B cell (primary cell): ENCODE measurements around the gene CHTF18. TPM values are rescaled to one million over a fixed set of nuclear protein-coding genes. Genes with fewer than 3 reads are reported as not detected.

ENCODE experiments used
- ATAC-seq: fragments of 200-7000 bp; cut with Tn5 transposase; one replicate; pipeline ENCODE4 v1.10.0; 2021; ENCODE audit warnings: low read depth, mild to moderate bottlenecking, moderate number of reproducible peaks, moderate library complexity
- CTCF ChIA-PET: fragments of 350-600 bp; sonication (Branson Sonifier 250); formaldehyde crosslinking; loops from one replicate; lab custom pipeline; 2021; ENCODE audit warnings: antibody characterized with exemption, inconsistent platforms; lab: Charles Lee
- POLR2A ChIA-PET: fragments of 350-600 bp; sonication (Branson Sonifier 250); formaldehyde crosslinking; loops from one replicate; lab custom pipeline; 2021; ENCODE audit warnings: antibody characterized with exemption; lab: Charles Lee
- DNase-seq: peaks from one replicate; pipeline ENCODE4 v3.0.0; 2013
- H2AFZ ChIP-seq: 2 replicates; pipeline ENCODE4 v1.6.1; 2012; ENCODE audit warnings: mild to moderate bottlenecking, low read depth, low read length; ENCODE audit not compliant: insufficient read depth, poor library complexity, severe bottlenecking
- H3K27ac ChIP-seq, 2 donors: 1 replicate in 1 of 2; 2 replicates in 1 of 2; pipeline ENCODE4 v1.5.1; 2012 to 2013; ENCODE audit warnings: low read length in 2 of 2, mild to moderate bottlenecking in 2 of 2, moderate library complexity in 1 of 2
- H3K27me3 ChIP-seq, 4 experiments: fragments of 200-600 bp in 1 of 4; sonication (generic) in 1 of 4; replicated peaks in 1 of 4; 1 replicate in 2 of 4; 2 replicates in 2 of 4; pipeline versions ENCODE4 v1.6.1 to v1.7.0; 2013 to 2016; ENCODE audit warnings: low read length in 3 of 4, mild to moderate bottlenecking in 2 of 4, mixed read lengths in 1 of 4, moderate library complexity in 1 of 4; ENCODE audit not compliant: insufficient read depth in 4 of 4, control insufficient read depth in 3 of 4; ENCODE audit errors: control extremely low read depth in 1 of 4
- H3K36me3 ChIP-seq, 2 experiments: replicated peaks in 1 of 2; 1 replicate in 1 of 2; 2 replicates in 1 of 2; pipeline versions ENCODE4 v1.6.1 to v1.7.1; 2013; ENCODE audit warnings: low read length in 1 of 2; ENCODE audit not compliant: insufficient read depth in 2 of 2, control insufficient read depth in 1 of 2; ENCODE audit errors: control extremely low read depth in 1 of 2, extremely low read depth in 1 of 2
- H3K4me1 ChIP-seq, 2 donors: fragments of 200-600 bp in 1 of 2; sonication (generic) in 1 of 2; 1 replicate in 1 of 2; 2 replicates in 1 of 2; pipeline versions ENCODE4 v1.5.1 to v1.6.1; 2013 to 2017; ENCODE audit warnings: low read length in 2 of 2; ENCODE audit not compliant: control insufficient read depth in 2 of 2, insufficient read depth in 2 of 2
- H3K4me2 ChIP-seq: replicated peaks from 2 replicates; pipeline ENCODE3; 2012; ENCODE audit warnings: mild to moderate bottlenecking, low read depth, low read length; ENCODE audit not compliant: poor library complexity, severe bottlenecking
- H3K4me3 ChIP-seq, 5 experiments: fragments of 200-600 bp in 1 of 5; sonication (generic) in 1 of 5; 1 replicate in 3 of 5; 2 replicates in 2 of 5; pipeline versions ENCODE4 v1.5.1 to v1.7.0; 2011 to 2016; ENCODE audit warnings: low read length in 4 of 5, mild to moderate bottlenecking in 4 of 5, low read depth in 2 of 5, control low read depth in 1 of 5, moderate library complexity in 1 of 5; ENCODE audit not compliant: insufficient read depth in 1 of 5; ENCODE audit errors: control extremely low read depth in 1 of 5, extremely low read depth in 1 of 5
- H3K79me2 ChIP-seq: fragments of 200-600 bp; sonication (generic); one replicate; pipeline ENCODE4 v1.6.0; 2016; ENCODE audit warnings: low read length; ENCODE audit not compliant: control insufficient read depth, insufficient read depth
- H3K9ac ChIP-seq: fragments of 200-600 bp; sonication (generic); 2 replicates; pipeline ENCODE4 v1.6.1; 2017; ENCODE audit warnings: mild to moderate bottlenecking, low read length, moderate library complexity
- H3K9me3 ChIP-seq, 3 donors: one replicate each; pipeline versions ENCODE4 v1.6.1 to v1.7.1; 2013; ENCODE audit warnings: low read length in 2 of 3; ENCODE audit not compliant: control insufficient read depth in 2 of 3, insufficient read depth in 1 of 3; ENCODE audit errors: control extremely low read depth in 1 of 3
- H4K20me1 ChIP-seq: 2 replicates; pipeline ENCODE4 v1.6.0; 2012; ENCODE audit warnings: mild to moderate bottlenecking, low read length; ENCODE audit not compliant: insufficient read depth, control insufficient read depth, poor library complexity, severe bottlenecking
- H3K27ac Mint-ChIP-seq: one replicate; pipeline ENCODE4 v1.8.0; 2021; ENCODE audit warnings: mixed read lengths
- H3K27me3 Mint-ChIP-seq: one replicate; pipeline ENCODE4 v1.8.0; 2021; ENCODE audit warnings: mixed read lengths
- H3K4me1 Mint-ChIP-seq: one replicate; pipeline ENCODE4 v1.8.0; 2021; ENCODE audit warnings: mixed read lengths
- H3K4me3 Mint-ChIP-seq: one replicate; pipeline ENCODE4 v1.8.0; 2021; ENCODE audit warnings: mixed read lengths
- H3K9me3 Mint-ChIP-seq: one replicate; pipeline ENCODE4 v1.8.0; 2022; ENCODE audit warnings: mixed read lengths; ENCODE audit not compliant: insufficient read depth
- CTCF ChIP-seq: fragments of 200-600 bp; IDR thresholded peaks from one replicate; pipeline ENCODE4 v1.8.0; 2022; ENCODE audit warnings: antibody characterized with exemption, mild to moderate bottlenecking
- EZH2 ChIP-seq: IDR thresholded peaks from 2 replicates; pipeline ENCODE4 v1.6.1; 2012; ENCODE audit warnings: borderline replicate concordance, low read depth, mild to moderate bottlenecking, moderate library complexity, low read length; ENCODE audit not compliant: insufficient read depth, poor library complexity, severe bottlenecking
- WGBS: methylation state at CpG from one replicate; pipeline ENCODE4 v1.1.5; 2013; ENCODE audit warnings: missing lambda C conversion rate; ENCODE audit not compliant: insufficient coverage; 5-methylcytosine and 5-hydroxymethylcytosine counted together
- intact Hi-C: fragments of 100-400 bp; cut with micrococcal nuclease; formaldehyde crosslinking; loops from one replicate; pipeline ENCODE4 v1.10.0; 2022
- polyA plus RNA-seq: library from polyadenylated mRNA; depleted of rRNA; stranded (reverse); fragments of >200 nt; gene quantifications from 2 replicates; pipeline ENCODE4 v1.2.3, GENCODE V29; 2012
- total RNA-seq, 2 donors: library from RNA; stranded (reverse); fragments of 120-200 nt in 1 of 2; gene quantifications; 1 replicate in 1 of 2; 2 replicates in 1 of 2; pipeline versions ENCODE4 v1.2.3 to v1.2.4, GENCODE V29; 2013 to 2022

The CHTF18 gene
- total and polyA plus RNA-seq, 2 donors (not counting 1 experiment from before 2014, with no cell fraction given), result 72.3 to 76.1 TPM

GRCh38 chr16:824194-824593, 35.8 kb downstream of the CHTF18 start:
- Histone ChIP-seq H3K79me2 (no peaks in the 10 kb centered on the region), H4K20me1 (no peaks in the 10 kb centered on the region), H3K27ac (no peak overlapping the region), H3K9ac (no peak overlapping the region), H3K27me3 (peaks cover 0 to 10% (median 1%) of the 10 kb centered on the region in 4 experiments), H2AFZ (no peak overlapping the region), H3K4me3 (no peak overlapping the region), H3K4me2 (no peak overlapping the region), H3K36me3 (no peaks in the 10 kb centered on the region), H3K9me3 (peaks cover 0 to 11% (median 0%) of the 10 kb centered on the region in 3 donors), H3K4me1 (peaks cover 0 to 8% of the 10 kb centered on the region in 2 donors)
- ChIA-PET POLR2A (no interaction called here), CTCF (no interaction called here)
- no peak overlapping the region for H3K27ac Mint-ChIP-seq
- intact Hi-C loops, result no loop called here
- TF ChIP-seq EZH2 (no peak), CTCF (no peak)
- 94% methylated on average over 22 of the region's 22 CpGs for WGBS
- H3K27me3 Mint-ChIP-seq, result peaks cover 23% of the 10 kb centered on the region
- DNase-seq (no peak), ATAC-seq (no peak)
- H3K4me3 Mint-ChIP-seq, result no peak overlapping the region
- peaks cover 12% of the 10 kb centered on the region for H3K4me1 Mint-ChIP-seq
- H3K9me3 Mint-ChIP-seq, result no peaks in the 10 kb centered on the region

- Histone ChIP-seq H4K20me1 (no peaks in the 10 kb centered on the region), H3K79me2 (no peaks in the 10 kb centered on the region), H3K36me3 (no peaks in the 10 kb centered on the region), H3K4me2 (no peak overlapping the region), H3K27me3 (peaks cover 0 to 7% (median under 1%) of the 10 kb centered on the region in 4 experiments), H3K9ac (no peak overlapping the region), H3K9me3 (peaks cover 0 to 7% (median 0%) of the 10 kb centered on the region in 3 donors), H3K27ac (no peak overlapping the region), H2AFZ (no peak overlapping the region), H3K4me3 (no peak overlapping the region), H3K4me1 (peaks cover 0 to 4% of the 10 kb centered on the region in 2 donors)
- Mint-ChIP-seq H3K9me3 (no peaks in the 10 kb centered on the region), H3K4me3 (no peak overlapping the region), H3K27me3 (peaks cover 24% of the 10 kb centered on the region), H3K27ac (no peak overlapping the region), H3K4me1 (peaks cover 9% of the 10 kb centered on the region)
- ChIA-PET CTCF (no interaction called here), POLR2A (no interaction called here)
- ATAC-seq (no peak), DNase-seq (no peak)
- TF ChIP-seq CTCF (no peak), EZH2 (no peak)
- WGBS, result 88% methylated on average over 24 of the region's 25 CpGs
- intact Hi-C loops, result no loop called here
Measured at GRCh38 chr16:824601-825000, 36.2 kb downstream of the CHTF18 start.
